GM10248 (cell line): ENCODE data around the gene NFIB.

Experiments used
- CTCF ChIA-PET: fragments of 300-600 bp; sonication (Branson Sonifier 250); formaldehyde crosslinking; extraction: SDS; loops from one replicate; lab custom pipeline; 2021; ENCODE audit warnings: antibody characterized with exemption; lab: Yijun Ruan, JAX
- POLR2A ChIA-PET: fragments of 350-650 bp; sonication (Branson Sonifier 250); formaldehyde crosslinking; extraction: SDS; loops from one replicate; lab custom pipeline; 2020; ENCODE audit warnings: antibody characterized with exemption; lab: Yijun Ruan, JAX
- DNase-seq: peaks from one replicate; pipeline ENCODE4 v3.0.0; 2012; ENCODE audit errors: extremely low spot score
- CTCF ChIP-seq: IDR thresholded peaks from 2 replicates; pipeline ENCODE4 v1.5.1; 2012; ENCODE audit warnings: mild to moderate bottlenecking, low read depth; ENCODE audit errors: extremely low read depth, missing control alignments, control extremely low read depth

Gene NFIB

GRCh38 chr9:14080959-14081542 is 232.9 kb downstream of the NFIB start:
- DNase-seq = no peak
- ChIA-PET CTCF (interaction anchor here (1.0 to 2.0 kb wide), 2 partner anchors 8 to 10 kb away, joined by 3 to 8 read pairs; no protein-coding TSS in a partner anchor), POLR2A (no interaction called here)
- no peak for TF ChIP-seq CTCF

GRCh38 chr9:14079440-14079839 is 234.5 kb downstream of the NFIB start:
- TF ChIP-seq CTCF = no peak
- ChIA-PET CTCF (interaction anchor here (0.9 to 1.8 kb wide), 2 partner anchors 12 to 23 kb away, joined by 3 read pairs; no protein-coding TSS in a partner anchor), POLR2A (no interaction called here)
- DNase-seq = no peak

- DNase-seq = no peak
- POLR2A ChIA-PET = no interaction called here
- CTCF ChIA-PET = interaction anchor here (1.2 kb wide), 1 partner anchor 34 kb away, joined by 3 read pairs; no protein-coding TSS in a partner anchor
- TF ChIP-seq CTCF = no peak
Observed at GRCh38 chr9:14077672-14078071, 236.3 kb downstream of the NFIB start.

- CTCF ChIA-PET = no interaction called here
- POLR2A ChIA-PET = no interaction called here
- DNase-seq = no peak
- TF ChIP-seq CTCF = no peak
Observed at GRCh38 chr9:14075218-14075617, 238.7 kb downstream of the NFIB start.

- ChIA-PET POLR2A (no interaction called here), CTCF (no interaction called here)
- no peak for DNase-seq
- no peak for TF ChIP-seq CTCF
Observed at GRCh38 chr9:14072850-14073249, 241.1 kb downstream of the NFIB start.

GRCh38 chr9:14071484-14071883 is 242.5 kb downstream of the NFIB start:
- POLR2A ChIA-PET = no interaction called here
- TF ChIP-seq CTCF = no peak
- no peak for DNase-seq
- CTCF ChIA-PET = no interaction called here
